Endothelial cell of umbilical vein (primary cell): ENCODE data around the gene TAS2R3. TPM values are rescaled to one million over a fixed set of nuclear protein-coding genes. Genes with fewer than 3 reads are reported as not detected.

Experiments
- BruUV-seq: library from RNA; stranded (reverse); fragments of 400-500 nt; replicated peaks from 2 replicates; lab custom pipeline; 2021; lab: Mats Ljungman, UMichigan
- CTCF ChIA-PET: fragments of 300-600, 350-600 bp; sonication (Branson Sonifier 250); formaldehyde crosslinking; loops from one replicate; lab custom pipeline; 2021; ENCODE audit warnings: antibody characterized with exemption, inconsistent platforms; lab: Charles Lee
- POLR2A ChIA-PET: fragments of 300-600, 350-600 bp; sonication (Branson Sonifier 250); formaldehyde crosslinking; loops from one replicate; lab custom pipeline; 2021; ENCODE audit warnings: antibody characterized with exemption, inconsistent platforms; lab: Charles Lee
- DNase-seq: peaks from one replicate; pipeline ENCODE4 v3.0.0-alpha.2; 2011; ENCODE audit warnings: low read depth, low spot score
- FAIRE-seq: peaks from 2 replicates; lab custom pipeline; 2011; peaks lifted over from hg19 to GRCh38; lab: Jason Lieb, UNC
- H2AFZ ChIP-seq: 2 replicates; pipeline ENCODE4 v1.6.0; 2012; ENCODE audit warnings: low read depth, low read length, control low read depth, inconsistent platforms
- H3K27ac ChIP-seq: 2 replicates; pipeline ENCODE4 v1.5.1; 2011; ENCODE audit warnings: low read depth, mild to moderate bottlenecking, control low read depth, low read length, moderate library complexity; ENCODE audit not compliant: insufficient read depth
- H3K27me3 ChIP-seq, 2 experiments: 2 replicates each; pipeline versions ENCODE4 v1.6.0 to v1.6.1; 2011; ENCODE audit warnings: low read length in 2 of 2, mixed read lengths in 1 of 2; ENCODE audit not compliant: control insufficient read depth in 2 of 2, insufficient read depth in 2 of 2
- H3K36me3 ChIP-seq, 2 experiments: 2 replicates in 1 of 2; 3 replicates in 1 of 2; pipeline ENCODE4 v1.5.1; 2011; ENCODE audit warnings: low read length in 2 of 2, mild to moderate bottlenecking in 1 of 2, moderate library complexity in 1 of 2; ENCODE audit not compliant: control insufficient read depth in 2 of 2, insufficient read depth in 2 of 2; ENCODE audit errors: extremely low read depth in 1 of 2
- H3K4me1 ChIP-seq: 3 replicates; pipeline ENCODE4 v1.5.1; 2011; ENCODE audit warnings: mild to moderate bottlenecking, low read length; ENCODE audit not compliant: control insufficient read depth, insufficient read depth; ENCODE audit errors: extremely low read depth
- H3K4me2 ChIP-seq: 2 replicates; pipeline ENCODE4 v1.6.1; 2011; ENCODE audit warnings: low read length, control low read depth, mixed read lengths; ENCODE audit not compliant: insufficient read depth
- H3K4me3 ChIP-seq, 3 experiments: fragments of 200-600 bp in 1 of 3; sonication (generic), shearing (Covaris generic) in 1 of 3; replicated peaks in 1 of 3; 2 replicates each; pipeline ENCODE4 v1.5.1; 2011 to 2016; ENCODE audit warnings: control low read depth in 3 of 3, low read length in 3 of 3, mild to moderate bottlenecking in 2 of 3, inconsistent platforms in 1 of 3, low read depth in 1 of 3, moderate library complexity in 1 of 3; ENCODE audit not compliant: insufficient read depth in 1 of 3
- H3K79me2 ChIP-seq: 2 replicates; pipeline ENCODE4 v1.6.0; 2012; ENCODE audit warnings: low read length, inconsistent platforms; ENCODE audit not compliant: control insufficient read depth, insufficient read depth
- H3K9ac ChIP-seq: replicated peaks from 2 replicates; pipeline ENCODE3; 2011; ENCODE audit warnings: low read length, control low read depth; ENCODE audit not compliant: insufficient read depth; ENCODE audit errors: extremely low read depth
- H3K9me1 ChIP-seq: replicated peaks from 3 replicates; pipeline ENCODE4 v1.6.0; 2011; ENCODE audit warnings: mild to moderate bottlenecking, low read length; ENCODE audit not compliant: control insufficient read depth, insufficient read depth; ENCODE audit errors: extremely low read depth
- H3K9me3 ChIP-seq: replicated peaks from 2 replicates; pipeline ENCODE4 v1.5.1; 2012; ENCODE audit warnings: low read length, inconsistent platforms; ENCODE audit not compliant: control insufficient read depth, insufficient read depth
- H4K20me1 ChIP-seq: replicated peaks from 2 replicates; pipeline ENCODE3; 2011; ENCODE audit warnings: mild to moderate bottlenecking, low read length; ENCODE audit not compliant: control insufficient read depth, insufficient read depth; ENCODE audit errors: extremely low read depth
- JUN ChIP-seq: IDR thresholded peaks from 2 replicates; pipeline ENCODE4 v1.6.1; 2011; ENCODE audit warnings: borderline replicate concordance, low read depth; ENCODE audit not compliant: insufficient read length, insufficient read depth
- MAX ChIP-seq: IDR thresholded peaks from 2 replicates; pipeline ENCODE4 v1.6.1; 2011; ENCODE audit not compliant: insufficient read depth, insufficient read length
- MYC ChIP-seq: IDR thresholded peaks from one replicate; pipeline ENCODE4 v1.6.1; 2011; ENCODE audit warnings: mild to moderate bottlenecking, low read depth, low read length
- POLR2A ChIP-seq: IDR thresholded peaks from 2 replicates; pipeline ENCODE4 v1.6.1; 2012; ENCODE audit warnings: low read depth, mild to moderate bottlenecking, control low read depth, low read length
- POLR2AphosphoS5 ChIP-seq: IDR thresholded peaks from 2 replicates; pipeline ENCODE4 v1.6.1; 2012; ENCODE audit warnings: low read depth, mild to moderate bottlenecking, control low read depth, low read length, moderate library complexity; ENCODE audit not compliant: insufficient read depth
- dilution Hi-C: fragments of 300-500 bp; cut with MboI; formaldehyde crosslinking; loops from one replicate; pipeline ENCODE4 v1.15.0; 2019; ENCODE audit warnings: low sequenced_read_pairs; ENCODE audit not compliant: extremely low pct_ligation_motif_present
- intact Hi-C: fragments of 100-400 bp; cut with micrococcal nuclease; formaldehyde crosslinking; loops from one replicate; pipeline ENCODE4 v1.10.0; 2022
- polyA plus RNA-seq, 4 experiments: library from polyadenylated mRNA; depleted of rRNA in 3 of 4; stranded (reverse) in 3 of 4; unstranded in 1 of 4; fragments of >200 nt; gene quantifications; 2 replicates each; pipeline versions ENCODE4 v1.2.1 to v1.2.3, GENCODE V29; 2011 to 2012; ENCODE audit warnings: missing spikeins in 1 of 4
- total RNA-seq: library from RNA; stranded (reverse); gene quantifications from 2 replicates; pipeline ENCODE4 v1.2.3, GENCODE V29; 2021

TAS2R3 gene
- total and polyA plus RNA-seq, 2 donors (not counting 3 experiments of a cell fraction or from before 2014, with no cell fraction given) = 0.08 to 2.0 TPM

- no peak for FAIRE-seq
- ChIA-PET POLR2A (no interaction called here), CTCF (interaction anchor here (1.6 kb wide), 2 partner anchors 9 to 63 kb away, joined by 4 to 5 read pairs; no protein-coding TSS in a partner anchor)
- H3K9me1 ChIP-seq = no peaks in the 10 kb centered on the region
- DNase-seq = no peak
- H3K9ac ChIP-seq = no peak overlapping the region
- no peaks in the 10 kb centered on the region for H3K36me3 ChIP-seq
- no TSS peak for BruUV-seq
- TF ChIP-seq MYC (no peak), POLR2AphosphoS5 (no peak)
- no peak overlapping the region for H3K27ac ChIP-seq
- peaks cover 2 to 3% of the 10 kb centered on the region in 2 experiments for H3K27me3 ChIP-seq
- H3K79me2 ChIP-seq = no peaks in the 10 kb centered on the region
- intact Hi-C loops (no loop called here), dilution Hi-C loops (no loop called here)
- no peaks in the 10 kb centered on the region for H3K4me1 ChIP-seq
- H3K4me2 ChIP-seq = no peak overlapping the region
- H3K9me3 ChIP-seq = no peaks in the 10 kb centered on the region
- H2AFZ ChIP-seq = no peak overlapping the region
- H4K20me1 ChIP-seq = no peaks in the 10 kb centered on the region
- no peak overlapping the region for H3K4me3 ChIP-seq
These were observed 46.4 kb upstream of the TAS2R3 start for GRCh38 chr7:141717450-141717849.

- H3K4me1 ChIP-seq = no peaks in the 10 kb centered on the region
- FAIRE-seq (no peak), DNase-seq (no peak)
- ChIA-PET CTCF (interaction anchor here (1.1 to 1.8 kb wide), 2 partner anchors 14 to 15 kb away, joined by 6 to 8 read pairs; partner anchors contain the start of genes SSBP1 and WEE2), POLR2A (no interaction called here)
- no peak overlapping the region for H2AFZ ChIP-seq
- intact Hi-C loops (no loop called here), dilution Hi-C loops (no loop called here)
- no peak overlapping the region for H3K4me2 ChIP-seq
- no peak overlapping the region for H3K9ac ChIP-seq
- no peaks in the 10 kb centered on the region for H3K36me3 ChIP-seq
- H3K4me3 ChIP-seq = no peak overlapping the region
- H3K27ac ChIP-seq = no peak overlapping the region
- no peak for TF ChIP-seq POLR2A
- no peak for TF ChIP-seq JUN
- TF ChIP-seq MAX = no peak
- peaks cover 0 to 2% of the 10 kb centered on the region in 2 experiments for H3K27me3 ChIP-seq
- BruUV-seq = no TSS peak
- no peaks in the 10 kb centered on the region for H3K79me2 ChIP-seq
- H4K20me1 ChIP-seq = no peaks in the 10 kb centered on the region
- no peaks in the 10 kb centered on the region for H3K9me1 ChIP-seq
- no peaks in the 10 kb centered on the region for H3K9me3 ChIP-seq
These were observed 41.4 kb upstream of the TAS2R3 start for GRCh38 chr7:141722529-141722928.
